ENCODE results near the gene AMZ2. TPM values are rescaled to one million over a fixed set of nuclear protein-coding genes. Genes with fewer than 3 reads are reported as not detected.
A peak's percentile ranks its signal among the peaks of the same experiment; 100 is the strongest.
"Not testable (repeated sequence)": the region's sequence is repeated elsewhere in the genome, so short reads cannot be mapped to it uniquely, and the experiment has no call there.

AMZ2 gene
- total RNA-seq, 1 donor from 2014 or later: 134 TPM

DNA sequence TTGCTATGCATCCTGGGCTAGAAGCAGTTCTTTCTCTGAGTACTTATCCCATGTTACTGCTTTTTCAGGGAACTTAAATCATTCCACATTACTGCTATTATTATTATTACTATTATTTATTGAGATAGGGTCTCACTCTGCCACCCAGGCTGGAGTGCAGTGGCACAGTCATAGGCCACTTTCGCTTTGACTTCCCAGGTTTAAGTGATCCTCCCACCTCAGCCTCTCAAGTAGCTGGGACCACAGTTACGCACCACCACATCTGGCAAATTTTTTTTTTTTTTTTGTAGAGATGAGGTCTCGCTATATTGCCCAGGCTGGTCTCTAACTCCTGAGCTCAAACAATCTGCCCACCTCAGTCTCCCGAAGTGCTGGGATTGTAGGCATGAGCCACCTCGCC, 28.4 kb upstream of the AMZ2 start:
- DNase-seq (ENCODE audit: low read depth): not testable (repeated sequence)

- not testable (repeated sequence) for DNase-seq (ENCODE audit: low read depth)
Observed at GRCh38 chr17:68220186-68220585, 27.7 kb upstream of the AMZ2 start.

DNA sequence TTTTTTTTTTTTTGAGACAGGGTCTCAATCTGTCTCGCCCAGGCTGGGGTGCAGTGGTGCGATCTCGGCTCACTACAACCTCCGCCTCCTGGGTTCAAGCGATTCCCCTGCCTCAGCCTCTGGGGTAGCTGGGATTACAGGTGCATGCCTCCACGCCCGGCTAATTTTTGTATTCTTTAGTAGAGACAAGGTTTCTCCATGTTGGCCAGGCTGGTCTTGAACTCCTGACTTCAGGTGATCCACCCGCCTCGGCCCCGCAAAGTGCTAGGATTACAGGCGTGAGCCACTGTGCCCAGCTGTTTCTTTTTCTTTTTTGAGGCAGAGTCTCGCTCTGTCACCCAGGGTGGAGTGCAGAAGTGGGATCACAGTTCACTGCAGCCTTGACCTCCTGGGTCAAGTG, 27.1 kb upstream of the AMZ2 start:
- DNase-seq (ENCODE audit: low read depth): not testable (repeated sequence)

DNA sequence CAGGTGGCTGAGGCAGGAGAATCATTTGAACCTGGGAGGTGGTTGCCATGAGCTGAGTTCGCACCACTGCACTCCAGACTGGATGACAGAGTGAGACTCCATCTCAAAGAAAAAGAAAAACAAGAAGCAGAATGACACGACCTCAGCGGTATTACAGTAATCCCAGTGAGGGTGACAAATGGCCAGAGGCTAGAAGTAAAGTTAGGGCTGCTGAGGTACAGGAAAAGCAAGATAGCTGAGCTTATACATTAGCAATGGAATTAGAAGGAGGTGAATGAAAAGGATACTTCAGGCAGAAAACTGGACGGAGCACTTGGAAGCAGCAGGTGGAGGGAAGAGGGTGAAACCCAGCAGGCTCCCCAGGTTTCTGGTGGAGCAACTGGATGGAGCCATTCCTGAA, 26.1 kb upstream of the AMZ2 start:
- no peak for DNase-seq (ENCODE audit: low read depth)

DNA sequence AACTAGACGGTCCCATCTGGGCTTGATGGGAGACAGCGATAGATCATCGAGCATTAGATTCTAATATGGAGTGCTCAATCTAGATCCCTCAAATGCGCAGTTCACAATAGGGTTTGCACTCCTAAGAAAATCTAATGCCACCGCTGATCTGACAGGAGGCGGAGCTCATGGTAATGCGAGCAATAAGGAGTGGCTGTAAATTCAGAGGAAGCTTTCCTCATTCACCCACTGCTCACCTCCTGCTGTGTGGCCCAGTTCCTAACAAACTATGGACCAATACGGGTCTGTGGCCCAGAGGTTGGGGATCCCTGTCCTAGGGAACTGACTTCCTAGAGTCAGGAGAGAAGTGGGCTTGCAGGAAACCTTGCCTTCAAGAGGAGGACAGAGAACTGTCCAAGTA, 25.2 kb upstream of the AMZ2 start:
- DNase-seq (ENCODE audit: low read depth): no peak

GRCh38 chr17:68225055-68225454, 22.8 kb upstream of the AMZ2 start:
- not testable (repeated sequence) for DNase-seq (ENCODE audit: low read depth)

GRCh38 chr17:68228039-68228680, 19.7 kb upstream of the AMZ2 start:
- DNase-seq (ENCODE audit: low read depth): not testable (repeated sequence)

DNA sequence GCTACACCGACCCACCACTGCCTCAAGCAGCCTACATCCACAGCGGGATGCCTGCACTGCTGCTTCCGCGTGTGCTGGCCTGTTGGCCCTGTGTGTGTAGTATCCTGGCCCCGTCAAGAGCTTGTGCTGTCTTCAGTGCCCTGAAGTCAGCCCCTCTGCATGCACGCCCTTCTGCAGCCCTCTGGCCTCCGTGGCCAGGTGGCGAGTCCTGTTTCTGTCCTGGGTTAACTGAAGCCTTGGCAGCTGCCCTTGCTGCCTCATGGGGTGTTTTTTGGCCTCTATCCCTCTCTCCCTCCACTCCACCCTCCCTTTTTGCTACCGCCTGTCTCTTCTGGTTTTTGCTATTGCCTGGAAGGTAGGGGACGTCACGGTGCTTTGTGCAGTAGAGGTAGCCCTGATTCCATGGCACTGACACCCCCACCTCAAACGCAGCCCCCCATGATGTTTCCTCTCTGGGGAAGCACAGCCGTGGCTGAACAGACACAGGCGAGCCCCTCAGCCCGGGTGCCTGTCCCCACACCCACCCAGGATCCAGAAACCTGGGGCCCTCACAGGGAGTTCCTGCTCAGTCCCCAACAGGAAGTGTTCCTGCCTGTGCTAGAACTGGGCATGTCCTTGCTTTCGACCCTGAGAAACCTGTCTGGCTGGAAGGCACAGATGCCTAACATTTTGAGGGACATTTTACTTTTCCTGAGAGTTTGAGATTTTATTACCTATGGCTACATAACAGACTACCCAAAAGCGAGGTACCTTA, 18.8 kb upstream of the AMZ2 start:
- DNase-seq (ENCODE audit: low read depth): no peak

GRCh38 chr17:68229619-68230018, 18.2 kb upstream of the AMZ2 start:
- DNase-seq (ENCODE audit: low read depth): no peak

GRCh38 chr17:68231131-68231530, 16.7 kb upstream of the AMZ2 start:
- not testable (repeated sequence) for DNase-seq (ENCODE audit: low read depth)

DNA sequence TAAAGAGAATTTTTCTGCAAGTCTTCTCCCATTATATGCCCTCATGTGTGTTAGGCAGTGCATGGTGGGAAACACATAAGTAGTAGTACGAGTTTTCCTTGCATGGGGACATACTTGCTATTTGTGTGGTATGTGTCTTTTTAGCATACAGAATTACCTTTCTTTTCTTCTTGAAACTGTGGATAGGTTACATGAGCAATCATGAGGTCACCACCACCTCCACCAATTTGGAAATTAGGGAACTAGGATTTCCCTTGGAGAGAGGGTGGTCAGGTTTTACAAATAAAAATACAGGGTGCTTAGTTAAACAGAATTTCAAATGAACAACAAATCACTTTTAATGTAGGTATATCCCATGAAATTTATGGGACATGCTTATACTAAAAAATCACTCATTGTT, 16.3 kb upstream of the AMZ2 start:
- no peak for DNase-seq (ENCODE audit: low read depth)

DNA sequence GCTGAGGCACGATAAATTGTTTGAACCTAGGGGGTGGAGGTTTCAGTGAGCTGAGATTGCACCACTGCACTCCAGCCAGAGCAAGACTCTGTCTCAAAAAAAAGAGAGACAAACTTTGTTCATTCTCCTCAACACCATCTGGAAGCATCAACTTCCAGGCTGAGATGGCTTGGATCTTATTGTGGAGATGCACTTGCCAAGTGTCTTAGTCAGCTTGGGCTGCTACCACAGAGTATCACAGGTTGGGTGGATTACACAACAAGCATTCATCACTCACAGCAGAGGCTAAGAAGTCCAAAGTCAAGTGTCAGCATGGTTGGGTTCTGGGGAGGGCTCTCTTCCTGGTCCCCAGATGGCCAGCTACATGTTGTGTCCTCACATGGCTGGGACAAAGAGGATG, 15.1 kb upstream of the AMZ2 start:
- not testable (repeated sequence) for DNase-seq (ENCODE audit: low read depth)

DNA sequence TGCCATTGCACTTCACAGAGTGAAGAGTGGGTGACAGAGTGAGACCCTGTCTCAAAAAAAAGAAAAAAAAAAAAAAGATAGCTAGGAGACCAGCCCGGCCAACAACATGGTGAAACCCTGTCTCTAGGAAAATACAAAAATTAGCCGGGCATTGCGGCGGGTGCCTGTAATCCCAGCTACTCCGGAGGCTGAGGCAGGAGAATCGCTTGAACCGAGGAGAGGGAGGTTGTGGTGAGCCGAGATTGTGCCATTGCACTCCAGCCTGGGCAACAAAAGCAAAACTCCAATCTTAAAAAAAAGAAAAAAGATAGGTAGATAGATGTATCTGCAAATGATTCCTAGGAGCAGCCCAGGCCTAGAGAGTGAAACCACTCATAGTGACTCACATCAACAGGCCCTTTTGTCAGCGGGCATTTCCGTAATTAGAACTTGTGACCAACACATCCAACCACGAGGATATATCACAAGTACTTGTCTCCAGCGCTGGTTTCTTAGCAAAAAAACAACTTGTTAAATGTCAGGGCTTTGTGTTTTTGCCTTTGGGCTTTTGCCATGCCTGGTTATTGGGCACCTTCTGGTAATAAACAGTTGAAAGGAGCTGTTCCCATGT, 13.0 kb upstream of the AMZ2 start:
- DNase-seq (ENCODE audit: low read depth): peak; percentile 76

DNA sequence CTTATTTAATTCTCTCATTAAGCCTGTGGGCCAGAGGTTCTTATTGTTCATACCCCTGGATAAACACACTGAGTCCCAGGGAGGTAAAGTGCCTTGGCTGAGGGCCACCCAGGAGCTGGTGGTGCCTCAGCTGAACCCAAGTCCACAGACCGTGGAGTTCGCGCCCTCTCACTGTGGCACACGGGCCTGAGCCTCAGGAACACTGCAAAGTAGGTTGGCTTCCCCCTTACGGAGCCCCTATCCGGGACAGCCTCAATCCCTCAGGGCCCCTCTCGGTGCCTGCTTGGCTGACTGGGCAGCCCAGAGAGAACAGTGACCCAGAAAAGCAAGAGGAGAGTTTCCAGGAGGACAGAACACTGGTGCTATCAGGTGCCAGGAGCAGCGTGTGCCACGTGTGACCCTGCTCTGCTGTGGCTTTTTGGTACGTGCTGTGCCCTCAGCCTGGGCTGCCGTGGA, 12.5 kb upstream of the AMZ2 start:
- not testable (repeated sequence) for DNase-seq (ENCODE audit: low read depth)

DNA sequence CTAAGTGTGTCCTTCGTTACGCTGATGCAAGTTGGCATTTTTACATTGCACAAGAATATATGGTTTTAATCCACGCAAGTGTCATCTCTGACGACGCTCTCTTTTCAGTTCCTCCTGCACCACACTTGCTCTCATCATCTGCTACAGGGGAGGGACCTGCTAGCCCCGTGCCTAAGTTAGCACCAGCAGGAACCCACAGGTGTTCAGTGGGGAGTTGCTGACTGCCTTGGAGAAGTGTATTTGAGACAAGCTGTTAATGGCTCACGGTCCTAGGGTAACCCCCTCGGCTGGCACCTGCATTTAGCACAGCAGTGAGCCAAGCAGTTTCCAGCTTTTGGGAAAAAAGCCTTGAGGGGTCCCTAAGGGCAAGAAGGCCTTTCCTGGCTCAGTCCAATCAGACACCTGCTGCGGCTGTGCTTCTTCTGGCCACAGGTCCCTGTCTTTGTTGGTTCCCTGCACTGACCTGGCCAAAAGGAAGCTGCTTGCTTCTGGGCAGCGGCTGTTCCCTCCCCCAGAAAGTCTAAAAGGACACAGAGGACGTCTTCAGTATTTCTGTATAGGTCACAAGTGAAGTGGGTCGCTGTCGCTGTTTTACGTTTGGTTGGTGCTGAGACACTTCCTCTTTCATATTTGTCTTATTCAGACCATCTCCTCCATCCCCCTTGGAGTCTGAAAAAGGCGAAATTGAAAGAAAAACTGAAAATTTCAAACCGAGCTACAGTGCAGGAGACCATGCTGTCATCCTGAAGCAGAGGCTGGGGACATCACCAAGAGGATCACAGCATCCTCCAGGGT, 10.3 kb upstream of the AMZ2 start:
- not testable (repeated sequence) for DNase-seq (ENCODE audit: low read depth)

DNA sequence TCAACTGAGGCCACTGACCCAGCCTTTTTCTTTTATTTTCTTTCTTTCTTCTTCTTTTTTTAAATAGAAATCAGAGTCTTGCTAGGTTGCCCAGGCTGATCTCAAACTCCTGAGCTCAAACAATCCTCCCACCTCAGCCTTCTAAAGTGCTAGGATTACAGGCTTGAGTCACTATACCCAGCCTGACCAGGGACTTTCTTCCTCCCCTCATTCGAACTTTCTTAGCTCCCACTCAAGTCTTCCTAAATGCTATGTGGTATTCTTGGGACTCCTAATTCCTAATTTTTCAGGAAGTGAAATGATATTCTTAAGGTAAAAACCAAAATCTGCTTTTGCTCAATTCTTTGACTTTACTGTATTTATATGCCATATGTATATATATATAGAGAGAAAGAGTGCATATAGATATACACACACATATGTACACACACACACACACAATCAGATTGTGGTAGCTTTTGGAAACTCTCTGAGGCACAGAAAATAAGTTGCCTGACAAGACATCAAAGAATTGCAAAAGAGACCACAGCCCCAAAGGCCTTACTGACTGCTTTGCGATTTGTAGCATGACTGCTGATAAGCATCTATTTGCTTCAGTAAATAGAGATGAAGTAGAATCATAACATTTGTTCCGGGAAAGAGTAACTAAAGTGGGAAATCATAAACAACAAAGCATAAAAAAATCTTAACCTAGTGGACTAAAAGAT, 9.5 kb upstream of the AMZ2 start:
- DNase-seq (ENCODE audit: low read depth): no peak

GRCh38 chr17:68238871-68239253, 9.0 kb upstream of the AMZ2 start:
- DNase-seq (ENCODE audit: low read depth): no peak

DNA sequence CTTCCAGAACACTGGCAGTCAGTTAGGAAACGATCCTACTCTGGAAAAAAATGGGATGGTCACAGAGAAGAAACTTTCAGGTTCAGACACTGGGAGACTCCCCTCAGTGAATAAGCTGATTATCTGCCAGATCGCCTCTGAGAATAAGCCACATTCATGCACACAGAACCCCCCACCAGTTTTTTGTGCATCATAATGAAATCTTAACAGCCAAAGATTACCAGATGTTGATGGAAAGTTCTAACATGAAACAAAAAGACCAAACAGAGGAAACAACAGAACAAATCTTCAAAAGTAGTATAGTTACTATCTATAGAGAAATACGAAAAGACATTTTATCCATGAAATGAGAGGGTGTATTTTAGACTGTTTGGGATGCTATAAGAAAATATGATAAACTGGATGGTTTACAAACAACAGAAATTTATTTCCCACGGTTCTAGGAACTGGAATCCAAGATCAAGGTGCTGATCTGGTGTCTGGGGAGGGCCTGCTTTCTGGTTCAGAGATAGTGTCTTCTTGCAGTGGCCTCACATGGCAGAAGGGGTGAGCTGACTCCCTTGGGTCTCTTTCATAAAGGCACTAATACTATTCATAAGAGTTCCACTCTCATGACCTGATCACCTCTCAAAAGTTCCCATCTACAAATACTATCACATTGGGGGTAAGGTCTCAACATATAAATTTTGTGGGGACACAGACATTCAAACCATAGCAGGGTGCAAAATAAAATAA, 8.0 kb upstream of the AMZ2 start:
- no peak for DNase-seq (ENCODE audit: low read depth)

- no peak for DNase-seq (ENCODE audit: low read depth)
Observed at GRCh38 chr17:68246271-68247028, 1.4 kb upstream of the AMZ2 start.
